ENCODE measurements around the gene SLC6A5. TPM values are rescaled to one million over a fixed set of nuclear protein-coding genes. Genes with fewer than 3 reads are reported as not detected.
A peak's percentile ranks its signal among the peaks of the same experiment; 100 is the strongest.
"Not testable (repeated sequence)": the region's sequence is repeated elsewhere in the genome, so short reads cannot be mapped to it uniquely, and the experiment has no call there.

Gene SLC6A5
- not detected in 3 replicates for total RNA-seq

- Mint-ChIP-seq H3K27me3 (ENCODE audit: low read depth) (peaks cover 98% of the 10 kb centered on the region), H3K4me1 (no peaks in the 10 kb centered on the region), H3K27ac (no peak within 1 kb of the TSS), H3K9me3 (peaks cover 3% of the 10 kb centered on the region), H3K36me3 (no peaks in the 10 kb centered on the region), H3K4me3 (no peak within 1 kb of the TSS)
- peak; percentile 45 to 76 for DNase-seq (ENCODE audit: low spot score in 2 of 2, unreplicated experiment in 2 of 2)
- no peak for TF ChIP-seq CTCF (IDR thresholded peaks at IDR 0.05; ENCODE audit: unreplicated experiment)
Measured at GRCh38 chr11:20599221-20600019, at the start of gene SLC6A5. TSS of gene SLC6A5 (plus strand) at chr11:20599608. CDS start at chr11:20599673, 65 bp downstream.

- peaks cover 6% of the 10 kb centered on the region for H3K27me3 Mint-ChIP-seq (ENCODE audit: low read depth)
- no peak overlapping the region for H3K4me3 Mint-ChIP-seq
- DNase-seq (ENCODE audit: low spot score in 2 of 2, unreplicated experiment in 2 of 2) = no peak
- TF ChIP-seq CTCF (IDR thresholded peaks at IDR 0.05; ENCODE audit: unreplicated experiment) = no peak
- H3K9me3 Mint-ChIP-seq = peaks cover 8% of the 10 kb centered on the region
- H3K27ac Mint-ChIP-seq = no peak overlapping the region
- H3K4me1 Mint-ChIP-seq = no peaks in the 10 kb centered on the region
- H3K36me3 Mint-ChIP-seq = no peaks in the 10 kb centered on the region
Measured at GRCh38 chr11:20551096-20551495, 48.3 kb upstream of the SLC6A5 start.

GRCh38 chr11:20555783-20556182 lies 43.6 kb upstream of the SLC6A5 start:
- H3K27ac Mint-ChIP-seq = no peak overlapping the region
- TF ChIP-seq CTCF (IDR thresholded peaks at IDR 0.05; ENCODE audit: unreplicated experiment) = no peak
- no peak for DNase-seq (ENCODE audit: low spot score in 2 of 2, unreplicated experiment in 2 of 2)
- H3K27me3 Mint-ChIP-seq (ENCODE audit: low read depth) = peaks cover 6% of the 10 kb centered on the region
- peaks cover 16% of the 10 kb centered on the region for H3K9me3 Mint-ChIP-seq
- no peaks in the 10 kb centered on the region for H3K36me3 Mint-ChIP-seq
- no peaks in the 10 kb centered on the region for H3K4me1 Mint-ChIP-seq
- no peak overlapping the region for H3K4me3 Mint-ChIP-seq

GRCh38 chr11:20556396-20556795 lies 43.0 kb upstream of the SLC6A5 start:
- H3K27ac Mint-ChIP-seq; H3K36me3 Mint-ChIP-seq; H3K27me3 Mint-ChIP-seq (ENCODE audit: low read depth); DNase-seq (ENCODE audit: low spot score in 2 of 2, unreplicated experiment in 2 of 2); H3K4me1 Mint-ChIP-seq; H3K4me3 Mint-ChIP-seq: not testable (repeated sequence)
- H3K9me3 Mint-ChIP-seq = peaks cover 16% of the 10 kb centered on the region

- no peaks in the 10 kb centered on the region for H3K36me3 Mint-ChIP-seq
- H3K9me3 Mint-ChIP-seq = peaks cover 16% of the 10 kb centered on the region
- no peaks in the 10 kb centered on the region for H3K4me1 Mint-ChIP-seq
- no peak overlapping the region for H3K4me3 Mint-ChIP-seq
- DNase-seq (ENCODE audit: low spot score in 2 of 2, unreplicated experiment in 2 of 2) = no peak
- H3K27me3 Mint-ChIP-seq (ENCODE audit: low read depth) = peaks cover 8% of the 10 kb centered on the region
- TF ChIP-seq CTCF (IDR thresholded peaks at IDR 0.05; ENCODE audit: unreplicated experiment) = no peak
- H3K27ac Mint-ChIP-seq = no peak overlapping the region
Measured at GRCh38 chr11:20558741-20559140, 40.7 kb upstream of the SLC6A5 start.

GRCh38 chr11:20559523-20560300 lies 39.7 kb upstream of the SLC6A5 start:
- DNase-seq (ENCODE audit: low spot score in 2 of 2, unreplicated experiment in 2 of 2) = no peak
- H3K27me3 Mint-ChIP-seq (ENCODE audit: low read depth) = peaks cover 14% of the 10 kb centered on the region
- H3K9me3 Mint-ChIP-seq = peaks cover 16% of the 10 kb centered on the region
- H3K27ac Mint-ChIP-seq = no peak overlapping the region
- no peaks in the 10 kb centered on the region for H3K4me1 Mint-ChIP-seq
- no peak overlapping the region for H3K4me3 Mint-ChIP-seq
- TF ChIP-seq CTCF (IDR thresholded peaks at IDR 0.05; ENCODE audit: unreplicated experiment) = no peak
- H3K36me3 Mint-ChIP-seq = no peaks in the 10 kb centered on the region
